CD14-positive monocyte (primary cell): ENCODE results near the gene CARD9. TPM values are rescaled to one million over a fixed set of nuclear protein-coding genes. Genes with fewer than 3 reads are reported as not detected.

Source experiments
- DNase-seq, 3 donors: peaks; one replicate each; pipeline ENCODE4 v3.0.0-alpha.2; 2011 to 2022
- H2AFZ ChIP-seq: 2 replicates; pipeline ENCODE4 v1.6.0; 2012; ENCODE audit warnings: mild to moderate bottlenecking, low read depth, low read length, inconsistent platforms; ENCODE audit not compliant: insufficient read depth, poor library complexity, severe bottlenecking
- H3K27ac ChIP-seq, 2 donors: 1 replicate in 1 of 2; 2 replicates in 1 of 2; pipeline ENCODE4 v1.5.1; 2012 to 2013; ENCODE audit warnings: low read length in 2 of 2, control low read depth in 1 of 2, inconsistent platforms in 1 of 2, low read depth in 1 of 2, mild to moderate bottlenecking in 1 of 2
- H3K27me3 ChIP-seq, 2 donors: one replicate each; pipeline versions ENCODE4 v1.6.0 to v1.6.1; 2011 to 2013; ENCODE audit warnings: low read length in 2 of 2; ENCODE audit not compliant: control insufficient read depth in 2 of 2, insufficient read depth in 2 of 2
- H3K36me3 ChIP-seq, 2 donors: replicated peaks in 1 of 2; 1 replicate in 1 of 2; 2 replicates in 1 of 2; pipeline versions ENCODE4 v1.5.1 to v1.6.1; 2012 to 2013; ENCODE audit warnings: low read length in 2 of 2, control low read depth in 1 of 2, inconsistent platforms in 1 of 2, mild to moderate bottlenecking in 1 of 2; ENCODE audit not compliant: insufficient read depth in 2 of 2, control insufficient read depth in 1 of 2
- H3K4me1 ChIP-seq, 2 donors: 1 replicate in 1 of 2; 2 replicates in 1 of 2; pipeline versions ENCODE4 v1.5.1 to v1.6.1; 2012 to 2013; ENCODE audit warnings: low read length in 2 of 2, control low read depth in 1 of 2, inconsistent platforms in 1 of 2, mild to moderate bottlenecking in 1 of 2, moderate library complexity in 1 of 2; ENCODE audit not compliant: insufficient read depth in 2 of 2, control insufficient read depth in 1 of 2
- H3K4me2 ChIP-seq: replicated peaks from 2 replicates; pipeline ENCODE3; 2012; ENCODE audit warnings: low read length, moderate library complexity, mild to moderate bottlenecking; ENCODE audit not compliant: poor library complexity, severe bottlenecking; ENCODE audit errors: extremely low read depth
- H3K4me3 ChIP-seq, 3 experiments: fragments of 200-600 bp in 1 of 3; sonication (generic) in 1 of 3; replicated peaks in 1 of 3; 1 replicate in 2 of 3; 2 replicates in 1 of 3; pipeline ENCODE4 v1.5.1; 2011 to 2013; ENCODE audit warnings: low read length in 3 of 3, mild to moderate bottlenecking in 3 of 3, control low read depth in 2 of 3, low read depth in 2 of 3, inconsistent platforms in 1 of 3, moderate library complexity in 1 of 3
- H3K79me2 ChIP-seq: 2 replicates; pipeline ENCODE4 v1.6.0; 2012; ENCODE audit warnings: mild to moderate bottlenecking, control low read depth, inconsistent platforms, low read length, moderate library complexity; ENCODE audit not compliant: insufficient read depth
- H3K9ac ChIP-seq: 2 replicates; pipeline ENCODE4 v1.6.0; 2017; ENCODE audit warnings: low read length, mild to moderate bottlenecking; ENCODE audit not compliant: insufficient read depth, poor library complexity, severe bottlenecking
- H3K9me3 ChIP-seq, 2 donors: replicated peaks in 1 of 2; 1 replicate in 1 of 2; 2 replicates in 1 of 2; pipeline versions ENCODE4 v1.5.1 to v1.6.1; 2012 to 2013; ENCODE audit warnings: low read length in 2 of 2, control low read depth in 1 of 2; ENCODE audit not compliant: control insufficient read depth in 1 of 2, insufficient read depth in 1 of 2
- H4K20me1 ChIP-seq: 2 replicates; pipeline ENCODE4 v1.6.0; 2012; ENCODE audit warnings: mild to moderate bottlenecking, low read length, control low read depth, moderate library complexity; ENCODE audit not compliant: insufficient read depth
- H3K27ac Mint-ChIP-seq, 7 donors: one replicate each; pipeline ENCODE4 v1.8.0; 2020; ENCODE audit warnings: mild to moderate bottlenecking in 7 of 7, mixed read lengths in 7 of 7, moderate library complexity in 6 of 7, inconsistent platforms in 2 of 7
- H3K27me3 Mint-ChIP-seq, 3 donors: one replicate each; pipeline ENCODE4 v1.8.0; 2021 to 2022; ENCODE audit warnings: low read depth in 3 of 3, mild to moderate bottlenecking in 3 of 3, mixed read lengths in 3 of 3, moderate library complexity in 3 of 3, inconsistent platforms in 1 of 3
- H3K36me3 Mint-ChIP-seq, 2 donors: one replicate each; pipeline ENCODE4 v1.8.0; 2020; ENCODE audit warnings: mixed read lengths in 2 of 2, inconsistent platforms in 1 of 2, mild to moderate bottlenecking in 1 of 2
- H3K4me1 Mint-ChIP-seq: one replicate; pipeline ENCODE4 v1.8.0; 2020; ENCODE audit warnings: mild to moderate bottlenecking, mixed read lengths
- H3K4me3 Mint-ChIP-seq, 2 donors: one replicate each; pipeline ENCODE4 v1.8.0; 2020; ENCODE audit warnings: mild to moderate bottlenecking in 2 of 2, mixed read lengths in 2 of 2, moderate library complexity in 1 of 2
- H3K9me3 Mint-ChIP-seq, 7 donors: one replicate each; pipeline ENCODE4 v1.8.0; 2020 to 2022; ENCODE audit warnings: mixed read lengths in 7 of 7, mild to moderate bottlenecking in 6 of 7, moderate library complexity in 6 of 7, inconsistent platforms in 2 of 7
- CTCF ChIP-seq: fragments of 200-600 bp; IDR thresholded peaks from one replicate; pipeline ENCODE4 v1.8.0; 2022; ENCODE audit warnings: antibody characterized with exemption, mild to moderate bottlenecking
- WGBS: methylation state at CpG from one replicate; pipeline ENCODE4 v1.1.5; 2013; ENCODE audit warnings: missing lambda C conversion rate; ENCODE audit not compliant: insufficient coverage; 5-methylcytosine and 5-hydroxymethylcytosine counted together
- intact Hi-C, 2 donors: fragments of 100-400 bp; cut with micrococcal nuclease; formaldehyde crosslinking; loops; one replicate each; pipeline versions ENCODE4 v1.15.0 to v1.15.1; 2023
- polyA plus RNA-seq, 3 donors: library from polyadenylated mRNA; depleted of rRNA in 1 of 3; unstranded in 2 of 3; stranded (reverse) in 1 of 3; fragments of 300-500 nt in 2 of 3; fragments of >200 nt in 1 of 3; fragmentation: Illumina TruSeq in 2 of 3; gene quantifications; 1 replicate in 2 of 3; 2 replicates in 1 of 3; pipeline ENCODE4 v1.2.3, GENCODE V29; 2012 to 2021

The CARD9 gene
- polyA plus RNA-seq, 3 donors, result 34.3 to 108 (median 41.4) TPM

- no peak overlapping the region for H3K4me3 Mint-ChIP-seq
- DNase-seq, result no peak
- H3K4me3 ChIP-seq, result no peak overlapping the region
- no peaks in the 10 kb centered on the region for H4K20me1 ChIP-seq
- peaks cover 15% of the 10 kb centered on the region for H3K4me1 Mint-ChIP-seq
- TF ChIP-seq CTCF, result no peak
- H3K9me3 Mint-ChIP-seq, result no peaks in the 10 kb centered on the region
- no peak overlapping the region for H3K4me2 ChIP-seq
- intact Hi-C loops, result no loop called here
- H3K36me3 Mint-ChIP-seq, result peaks cover 41 to 54% of the 10 kb centered on the region in 2 donors
- H3K27me3 ChIP-seq, result no peaks in the 10 kb centered on the region
- H3K4me1 ChIP-seq, result peaks cover 14 to 17% of the 10 kb centered on the region in 2 donors
- peaks cover 56 to 80% of the 10 kb centered on the region in 2 donors for H3K36me3 ChIP-seq
- no peaks in the 10 kb centered on the region for H3K27me3 Mint-ChIP-seq
- no peak overlapping the region for H2AFZ ChIP-seq
- H3K79me2 ChIP-seq, result no peaks in the 10 kb centered on the region
- WGBS, result 91% methylated on average over 5 of the region's 9 CpGs
- no peak overlapping the region for H3K27ac ChIP-seq
- no peak overlapping the region for H3K27ac Mint-ChIP-seq
- H3K9me3 ChIP-seq, result no peaks in the 10 kb centered on the region
- H3K9ac ChIP-seq, result no peak overlapping the region
Observed at GRCh38 chr9:136381311-136381710, 7.8 kb upstream of the CARD9 start.

- Histone ChIP-seq H3K4me3 (no peak overlapping the region), H3K4me1 (peaks cover 16 to 18% of the 10 kb centered on the region in 2 donors), H4K20me1 (no peaks in the 10 kb centered on the region), H3K36me3 (peaks cover 56 to 74% of the 10 kb centered on the region in 2 donors), H3K4me2 (no peak overlapping the region), H3K27ac (no peak overlapping the region), H3K9me3 (no peaks in the 10 kb centered on the region), H3K27me3 (no peaks in the 10 kb centered on the region), H3K79me2 (no peaks in the 10 kb centered on the region), H2AFZ (no peak overlapping the region), H3K9ac (no peak overlapping the region)
- H3K9me3 Mint-ChIP-seq, result no peaks in the 10 kb centered on the region
- H3K4me3 Mint-ChIP-seq, result no peak overlapping the region
- no peak overlapping the region for H3K27ac Mint-ChIP-seq
- 99% methylated on average over 15 of the region's 17 CpGs for WGBS
- intact Hi-C loops, result no loop called here
- H3K27me3 Mint-ChIP-seq, result no peaks in the 10 kb centered on the region
- TF ChIP-seq CTCF, result no peak
- DNase-seq, result no peak
- H3K4me1 Mint-ChIP-seq, result peaks cover 12% of the 10 kb centered on the region
- H3K36me3 Mint-ChIP-seq, result peaks cover 35 to 55% of the 10 kb centered on the region in 2 donors
Observed at GRCh38 chr9:136380381-136380780, 6.9 kb upstream of the CARD9 start.
